PC-9 (cell line): ENCODE data around the gene OSM. TPM values are rescaled to one million over a fixed set of nuclear protein-coding genes. Genes with fewer than 3 reads are reported as not detected.

Experiments
- BruUV-seq: library from RNA; stranded (reverse); fragments of 400-500 nt; replicated peaks from 2 replicates; lab custom pipeline; 2021; lab: Mats Ljungman, UMichigan
- CTCF ChIA-PET: fragments of 300-600 bp; sonication (Branson Sonifier 250); formaldehyde crosslinking; loops from one replicate; lab custom pipeline; 2022; ENCODE audit warnings: antibody characterized with exemption; lab: Charles Lee
- POLR2A ChIA-PET: fragments of 300-600 bp; sonication (Branson Sonifier 250); formaldehyde crosslinking; loops from one replicate; lab custom pipeline; 2022; ENCODE audit warnings: antibody characterized with exemption; ENCODE audit not compliant: unreplicated experiment; lab: Charles Lee
- DNase-seq, 2 experiments: peaks; one replicate each; pipeline versions ENCODE4 v3.0.0 to v3.0.0-alpha.2; 2015 to 2022; ENCODE audit warnings: mixed read lengths in 1 of 2
- H2AFZ ChIP-seq: fragments of 200-600 bp; sonication (generic); 2 replicates; pipeline ENCODE4 v1.8.1; 2017; ENCODE audit warnings: antibody characterized with exemption
- H3F3A ChIP-seq: fragments of 200-600 bp; sonication (generic); 2 replicates; pipeline ENCODE4 v1.8.1; 2017; ENCODE audit warnings: antibody characterized with exemption, mild to moderate bottlenecking, low read depth; ENCODE audit not compliant: insufficient read depth
- H3K27ac ChIP-seq: fragments of 200-600 bp; sonication (generic); 2 replicates; pipeline ENCODE4 v1.6.1; 2016; ENCODE audit warnings: mixed run types
- H3K27me3 ChIP-seq: fragments of 200-600 bp; sonication (generic); 2 replicates; pipeline ENCODE4 v1.6.1; 2016; ENCODE audit warnings: low read depth, mixed run types; ENCODE audit not compliant: insufficient read depth
- H3K36me3 ChIP-seq: fragments of 200-600 bp; sonication (generic); 2 replicates; pipeline ENCODE4 v1.6.1; 2016; ENCODE audit warnings: low read depth, mixed run types
- H3K4me1 ChIP-seq: fragments of 200-600 bp; sonication (generic); replicated peaks from 2 replicates; pipeline ENCODE4 v1.6.1; 2016; ENCODE audit warnings: mixed run types; ENCODE audit not compliant: insufficient read depth
- H3K4me2 ChIP-seq: fragments of 200-600 bp; sonication (generic); 2 replicates; pipeline ENCODE4 v1.6.1; 2017; ENCODE audit warnings: mixed run types
- H3K4me3 ChIP-seq: fragments of 200-600 bp; sonication (generic); 2 replicates; pipeline ENCODE4 v1.6.1; 2016; ENCODE audit warnings: mixed run types
- H3K79me2 ChIP-seq: fragments of 200-600 bp; sonication (generic); 2 replicates; pipeline ENCODE4 v1.6.1; 2017; ENCODE audit warnings: low read depth, mixed run types
- H3K9me2 ChIP-seq: fragments of 200-600 bp; sonication (generic); 2 replicates; pipeline ENCODE4 v1.8.1; 2017; ENCODE audit warnings: mild to moderate bottlenecking; ENCODE audit not compliant: insufficient read depth
- H3K9me3 ChIP-seq: fragments of 200-600 bp; sonication (generic); 2 replicates; pipeline ENCODE4 v1.8.1; 2016; ENCODE audit warnings: low read depth; ENCODE audit not compliant: insufficient read depth
- H4K20me1 ChIP-seq: fragments of 200-600 bp; sonication (generic); 2 replicates; pipeline ENCODE4 v1.8.1; 2017; ENCODE audit not compliant: insufficient read depth
- CTCF ChIP-seq: fragments of 200-600 bp; sonication (generic); conservative IDR thresholded peaks from 2 replicates; pipeline ENCODE4 v1.6.1; 2017; ENCODE audit warnings: mixed run types, antibody characterized with exemption, mild to moderate bottlenecking, moderate library complexity
- EZH2 ChIP-seq: fragments of 200-600 bp; sonication (generic); IDR thresholded peaks from 2 replicates; pipeline ENCODE4 v1.8.0; 2017; ENCODE audit warnings: antibody characterized with exemption, low read depth
- intact Hi-C: fragments of 100-400 bp; cut with micrococcal nuclease; formaldehyde crosslinking; loops from one replicate; pipeline ENCODE4 v1.10.0; 2022; ENCODE audit not compliant: unreplicated experiment
- total RNA-seq: library from RNA; stranded (reverse); gene quantifications from 2 replicates; pipeline ENCODE4 v1.2.3, GENCODE V29; 2021

OSM gene
- total RNA-seq, 1 experiment from 2014 or later, result not detected

GRCh38 chr22:30310881-30311771 is 44.5 kb upstream of the OSM start:
- Histone ChIP-seq H3K4me3 (peak overlapping the region; percentile 30; the same call in 1 of the 2 replicates), H4K20me1 (peaks cover 13% of the 10 kb centered on the region), H3K27me3 (no peaks in the 10 kb centered on the region), H3K9me2 (no peaks in the 10 kb centered on the region), H3K79me2 (peaks cover 89% of the 10 kb centered on the region), H3K36me3 (no peaks in the 10 kb centered on the region), H2AFZ (no peak overlapping the region), H3K4me1 (peaks cover 93% of the 10 kb centered on the region), H3F3A (peaks cover 68% of the 10 kb centered on the region), H3K4me2 (peak overlapping the region; percentile 77), H3K27ac (peak overlapping the region; percentile 76), H3K9me3 (no peaks in the 10 kb centered on the region)
- no peak for TF ChIP-seq EZH2
- TF ChIP-seq CTCF, result no peak
- DNase-seq, result peak; percentile 67 to 68
- intact Hi-C loops, result loop anchor here (1.0 kb wide), 1 partner anchor 13 kb away; no protein-coding TSS in a partner anchor
- ChIA-PET POLR2A (interaction anchor here (0.6 kb wide), 2 partner anchors 97 to 281 kb away, joined by 3 to 7 read pairs; partner anchors contain the start of gene PES1), CTCF (interaction anchor here (0.7 to 1.2 kb wide), 2 partner anchors 13 to 23 kb away, joined by 4 to 6 read pairs; no protein-coding TSS in a partner anchor)
- no TSS peak for BruUV-seq

GRCh38 chr22:30309951-30310741 is 43.5 kb upstream of the OSM start:
- no peaks in the 10 kb centered on the region for H3K36me3 ChIP-seq
- intact Hi-C loops, result no loop called here
- no peak overlapping the region for H2AFZ ChIP-seq
- peaks cover 78% of the 10 kb centered on the region for H3F3A ChIP-seq
- H3K79me2 ChIP-seq, result peaks cover 84% of the 10 kb centered on the region
- BruUV-seq, result no TSS peak
- peaks cover 97% of the 10 kb centered on the region for H3K4me1 ChIP-seq
- no peaks in the 10 kb centered on the region for H3K9me2 ChIP-seq
- H3K27ac ChIP-seq, result peak overlapping the region; percentile 76
- peaks cover 13% of the 10 kb centered on the region; the same call in 1 of the 2 replicates for H4K20me1 ChIP-seq
- no peak overlapping the region for H3K4me3 ChIP-seq
- no peaks in the 10 kb centered on the region for H3K9me3 ChIP-seq
- peak in 1 of 2 experiments; percentile 80 for DNase-seq
- H3K27me3 ChIP-seq, result no peaks in the 10 kb centered on the region
- peak overlapping the region; percentile 77 for H3K4me2 ChIP-seq
- TF ChIP-seq CTCF (no peak), EZH2 (no peak)
- CTCF ChIA-PET, result interaction anchor here (0.6 kb wide), 1 partner anchor 77 kb away, joined by 5 read pairs; the partner anchor contains the start of gene RNF215
- POLR2A ChIA-PET, result no interaction called here
